Measurements from ENCODE around the gene MAPK9.

DNA sequence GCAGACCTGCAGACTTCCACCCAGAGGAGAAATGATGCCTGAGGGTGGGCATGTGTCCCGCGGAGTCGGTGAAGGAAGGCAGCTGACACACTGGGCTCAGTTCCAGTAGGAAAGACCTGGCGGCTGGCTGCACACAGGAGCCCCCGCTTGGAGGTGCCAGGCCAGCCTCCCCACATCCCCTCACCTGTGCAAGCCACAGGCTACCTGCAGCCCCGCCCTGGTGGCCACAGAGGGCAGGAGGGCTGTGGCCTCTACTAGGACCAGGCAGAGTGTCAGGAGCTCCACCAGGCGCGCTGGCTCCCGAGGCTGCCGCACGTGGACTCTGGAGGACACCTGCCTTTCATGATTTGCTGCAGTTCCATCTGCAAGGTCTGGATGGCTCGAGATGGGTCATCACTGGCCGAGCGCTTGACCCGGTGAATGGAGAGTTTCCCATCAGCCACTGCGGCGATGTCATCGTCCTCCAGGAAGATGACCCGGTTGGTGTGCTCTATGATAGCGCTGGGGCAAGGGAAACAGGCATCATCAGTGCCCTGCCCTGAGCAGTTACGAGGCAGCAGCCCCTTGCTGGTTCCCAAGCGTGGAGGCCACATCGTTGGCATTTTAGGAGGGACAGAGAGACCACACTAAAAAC lies 26.7 kb upstream of the MAPK9 start:
- TF ChIP-seq, protein P1, sequence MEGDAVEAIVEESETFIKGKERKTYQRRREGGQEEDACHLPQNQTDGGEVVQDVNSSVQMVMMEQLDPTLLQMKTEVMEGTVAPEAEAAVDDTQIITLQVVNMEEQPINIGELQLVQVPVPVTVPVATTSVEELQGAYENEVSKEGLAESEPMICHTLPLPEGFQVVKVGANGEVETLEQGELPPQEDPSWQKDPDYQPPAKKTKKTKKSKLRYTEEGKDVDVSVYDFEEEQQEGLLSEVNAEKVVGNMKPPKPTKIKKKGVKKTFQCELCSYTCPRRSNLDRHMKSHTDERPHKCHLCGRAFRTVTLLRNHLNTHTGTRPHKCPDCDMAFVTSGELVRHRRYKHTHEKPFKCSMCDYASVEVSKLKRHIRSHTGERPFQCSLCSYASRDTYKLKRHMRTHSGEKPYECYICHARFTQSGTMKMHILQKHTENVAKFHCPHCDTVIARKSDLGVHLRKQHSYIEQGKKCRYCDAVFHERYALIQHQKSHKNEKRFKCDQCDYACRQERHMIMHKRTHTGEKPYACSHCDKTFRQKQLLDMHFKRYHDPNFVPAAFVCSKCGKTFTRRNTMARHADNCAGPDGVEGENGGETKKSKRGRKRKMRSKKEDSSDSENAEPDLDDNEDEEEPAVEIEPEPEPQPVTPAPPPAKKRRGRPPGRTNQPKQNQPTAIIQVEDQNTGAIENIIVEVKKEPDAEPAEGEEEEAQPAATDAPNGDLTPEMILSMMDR (conservative IDR thresholded peaks at IDR 0.05; ENCODE audit: low read length), result no peak
- no peak for TF ChIP-seq EZH2phosphoT487 (IDR thresholded peaks at IDR 0.05; ENCODE audit: borderline replicate concordance)

Data from Loucy (cell line).